HG03565 (cell line): ENCODE measurements around the gene FAM76B.

Experiments
- ATAC-seq: cut with Tn5 transposase; IDR thresholded peaks from one replicate; pipeline ENCODE4 v1.9.1; 2021; ENCODE audit warnings: mild to moderate bottlenecking, moderate library complexity; ENCODE audit not compliant: unreplicated experiment

FAM76B gene

GRCh38 chr11:95734009-95734572, 55.5 kb downstream of the FAM76B start:
- no peak for ATAC-seq

- ATAC-seq: no peak
Observed at GRCh38 chr11:95732930-95733602, 56.5 kb downstream of the FAM76B start.

- ATAC-seq: no peak
Observed at GRCh38 chr11:95729462-95729861, 60.1 kb downstream of the FAM76B start.

GRCh38 chr11:95728790-95729189, 60.8 kb downstream of the FAM76B start:
- ATAC-seq: no peak

GRCh38 chr11:95728094-95728493, 61.5 kb downstream of the FAM76B start:
- ATAC-seq: no peak

GRCh38 chr11:95727620-95728019, 62.0 kb downstream of the FAM76B start:
- ATAC-seq: no peak

GRCh38 chr11:95727111-95727510, 62.5 kb downstream of the FAM76B start:
- ATAC-seq: no peak

GRCh38 chr11:95725196-95725595, 64.4 kb downstream of the FAM76B start:
- ATAC-seq: no peak

GRCh38 chr11:95723361-95723942, 66.1 kb downstream of the FAM76B start:
- ATAC-seq: no peak

- ATAC-seq: no peak
Observed at GRCh38 chr11:95720195-95720594, 69.4 kb downstream of the FAM76B start.
